ENCODE data around the gene ELMO1.

DNA sequence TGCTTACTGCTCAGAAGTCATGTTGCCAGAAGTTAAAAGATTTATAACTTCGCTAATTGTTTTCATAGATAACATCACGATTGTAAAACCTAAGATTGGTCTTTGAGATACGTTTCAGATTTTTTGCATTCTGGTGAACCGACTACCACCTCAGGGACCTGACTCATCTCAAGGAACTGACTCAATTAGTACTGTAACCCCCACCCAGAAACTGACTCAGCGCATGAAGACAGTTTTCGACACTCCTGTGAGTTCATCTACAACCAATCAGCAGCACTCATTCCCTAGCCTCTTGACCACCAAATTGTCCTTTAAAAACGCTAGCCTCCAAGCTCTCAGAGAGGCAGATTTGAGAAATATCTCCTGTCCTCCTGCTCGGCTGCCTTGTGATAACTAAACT lies 72.3 kb downstream of the ELMO1 start:
- TF ChIP-seq, protein P1, sequence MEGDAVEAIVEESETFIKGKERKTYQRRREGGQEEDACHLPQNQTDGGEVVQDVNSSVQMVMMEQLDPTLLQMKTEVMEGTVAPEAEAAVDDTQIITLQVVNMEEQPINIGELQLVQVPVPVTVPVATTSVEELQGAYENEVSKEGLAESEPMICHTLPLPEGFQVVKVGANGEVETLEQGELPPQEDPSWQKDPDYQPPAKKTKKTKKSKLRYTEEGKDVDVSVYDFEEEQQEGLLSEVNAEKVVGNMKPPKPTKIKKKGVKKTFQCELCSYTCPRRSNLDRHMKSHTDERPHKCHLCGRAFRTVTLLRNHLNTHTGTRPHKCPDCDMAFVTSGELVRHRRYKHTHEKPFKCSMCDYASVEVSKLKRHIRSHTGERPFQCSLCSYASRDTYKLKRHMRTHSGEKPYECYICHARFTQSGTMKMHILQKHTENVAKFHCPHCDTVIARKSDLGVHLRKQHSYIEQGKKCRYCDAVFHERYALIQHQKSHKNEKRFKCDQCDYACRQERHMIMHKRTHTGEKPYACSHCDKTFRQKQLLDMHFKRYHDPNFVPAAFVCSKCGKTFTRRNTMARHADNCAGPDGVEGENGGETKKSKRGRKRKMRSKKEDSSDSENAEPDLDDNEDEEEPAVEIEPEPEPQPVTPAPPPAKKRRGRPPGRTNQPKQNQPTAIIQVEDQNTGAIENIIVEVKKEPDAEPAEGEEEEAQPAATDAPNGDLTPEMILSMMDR (IDR thresholded peaks at IDR 0.05 in 8 of 11, conservative IDR thresholded peaks at IDR 0.05 in 3 of 11) = no peak
- TF ChIP-seq POLR2A (IDR thresholded peaks at IDR 0.05) = no peak

Data from spleen (tissue), 7 donors.